AG09309 (cell line): ENCODE data around the gene GPC3.

Source experiments
- DNase-seq: peaks from one replicate; pipeline ENCODE4 v3.0.0-alpha.2; 2010; ENCODE audit warnings: low read depth
- H3K4me3 ChIP-seq: 2 replicates; pipeline ENCODE4 v1.5.1; 2011; ENCODE audit warnings: mild to moderate bottlenecking, low read depth, low read length, moderate library complexity; ENCODE audit not compliant: control insufficient read depth
- TF ChIP-seq, protein P1 (sequence below): IDR thresholded peaks from 2 replicates; pipeline ENCODE4 v1.5.1; 2011; ENCODE audit warnings: mild to moderate bottlenecking, low read depth, low read length, inconsistent platforms; ENCODE audit not compliant: insufficient read depth, control insufficient read depth; ENCODE audit errors: missing control alignments

The GPC3 gene

DNA sequence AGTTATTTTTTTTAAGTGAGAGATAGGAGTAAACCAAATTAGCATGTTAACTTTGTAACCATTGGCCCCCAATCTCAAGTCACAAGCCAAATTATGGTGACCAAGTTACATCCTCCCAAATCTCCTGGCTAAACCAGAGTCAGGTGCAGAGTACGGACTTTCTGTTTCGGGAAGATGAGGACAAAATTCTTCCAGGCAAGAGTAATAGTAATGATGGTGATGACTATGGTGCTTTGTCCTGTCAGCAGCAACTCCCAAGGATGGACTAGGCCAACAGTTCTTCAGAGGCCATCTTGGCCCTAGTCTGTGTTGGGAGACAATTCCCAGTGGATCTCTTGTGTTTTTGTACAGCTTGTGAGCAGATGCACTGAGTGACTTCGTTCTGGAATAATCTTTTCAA, 148.8 kb downstream of the GPC3 start:
- DNase-seq, result no peak
- TF ChIP-seq, protein P1, sequence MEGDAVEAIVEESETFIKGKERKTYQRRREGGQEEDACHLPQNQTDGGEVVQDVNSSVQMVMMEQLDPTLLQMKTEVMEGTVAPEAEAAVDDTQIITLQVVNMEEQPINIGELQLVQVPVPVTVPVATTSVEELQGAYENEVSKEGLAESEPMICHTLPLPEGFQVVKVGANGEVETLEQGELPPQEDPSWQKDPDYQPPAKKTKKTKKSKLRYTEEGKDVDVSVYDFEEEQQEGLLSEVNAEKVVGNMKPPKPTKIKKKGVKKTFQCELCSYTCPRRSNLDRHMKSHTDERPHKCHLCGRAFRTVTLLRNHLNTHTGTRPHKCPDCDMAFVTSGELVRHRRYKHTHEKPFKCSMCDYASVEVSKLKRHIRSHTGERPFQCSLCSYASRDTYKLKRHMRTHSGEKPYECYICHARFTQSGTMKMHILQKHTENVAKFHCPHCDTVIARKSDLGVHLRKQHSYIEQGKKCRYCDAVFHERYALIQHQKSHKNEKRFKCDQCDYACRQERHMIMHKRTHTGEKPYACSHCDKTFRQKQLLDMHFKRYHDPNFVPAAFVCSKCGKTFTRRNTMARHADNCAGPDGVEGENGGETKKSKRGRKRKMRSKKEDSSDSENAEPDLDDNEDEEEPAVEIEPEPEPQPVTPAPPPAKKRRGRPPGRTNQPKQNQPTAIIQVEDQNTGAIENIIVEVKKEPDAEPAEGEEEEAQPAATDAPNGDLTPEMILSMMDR, result no peak
- no peak overlapping the region for H3K4me3 ChIP-seq

DNA sequence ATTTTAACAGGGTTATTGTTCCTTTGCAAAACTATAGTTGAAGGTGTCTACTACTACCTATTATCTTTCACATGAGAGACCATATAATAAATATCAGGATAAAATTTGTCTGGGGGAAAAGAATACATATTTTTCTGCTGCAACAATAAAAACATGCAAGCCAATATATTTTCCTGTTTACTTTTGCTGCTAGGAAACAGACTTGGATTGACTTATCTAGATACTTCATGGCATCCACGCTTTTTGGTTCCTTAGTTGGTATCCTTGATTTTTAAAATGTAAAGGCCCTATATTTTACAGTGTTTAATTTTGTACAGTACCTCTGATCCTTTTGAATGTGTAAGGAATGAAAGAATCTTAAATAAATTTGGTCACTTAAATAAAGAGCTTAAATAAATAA, 150.6 kb downstream of the GPC3 start:
- TF ChIP-seq, protein P1, result no peak
- DNase-seq, result no peak
- H3K4me3 ChIP-seq, result no peak overlapping the region

DNA sequence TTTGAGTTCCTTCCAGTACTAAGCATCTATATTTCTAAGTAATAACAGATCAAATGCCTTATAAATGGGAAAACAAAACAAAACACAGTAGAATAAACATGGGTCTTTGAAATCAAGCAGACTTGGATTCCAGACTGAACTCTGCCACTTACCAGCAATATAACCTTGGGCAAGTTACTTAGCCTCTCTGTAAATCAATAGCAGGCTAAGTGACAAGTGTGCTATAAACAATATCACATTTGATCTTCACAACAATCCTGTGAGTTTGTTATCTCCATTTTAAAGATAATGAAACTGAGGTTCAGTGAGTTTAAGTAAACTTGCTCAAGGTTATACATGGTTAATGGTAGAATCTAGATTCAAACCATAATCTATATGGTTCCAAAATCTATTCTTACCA, 165.8 kb downstream of the GPC3 start:
- TF ChIP-seq, protein P1, result no peak
- DNase-seq, result no peak
- no peak overlapping the region for H3K4me3 ChIP-seq

DNA sequence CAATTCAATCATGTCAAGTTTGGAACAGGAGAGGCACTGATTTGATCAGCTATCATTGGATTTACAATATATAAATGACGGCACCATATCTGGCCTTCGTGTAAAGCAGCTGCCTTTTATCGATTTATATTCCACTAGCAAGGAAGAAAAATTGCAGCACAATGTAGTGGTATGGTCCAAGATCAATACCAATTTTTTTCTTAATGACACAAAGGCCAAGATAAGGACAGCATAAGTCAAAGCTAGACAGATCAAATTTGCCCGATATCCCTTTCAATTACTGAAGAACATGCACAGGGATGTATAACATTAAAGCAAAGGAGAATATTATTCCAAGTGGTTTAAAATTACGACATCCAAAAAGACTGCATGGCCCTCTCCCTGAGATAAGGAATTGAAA, 167.4 kb downstream of the GPC3 start:
- no peak for DNase-seq
- no peak overlapping the region for H3K4me3 ChIP-seq
- TF ChIP-seq, protein P1, result no peak

DNA sequence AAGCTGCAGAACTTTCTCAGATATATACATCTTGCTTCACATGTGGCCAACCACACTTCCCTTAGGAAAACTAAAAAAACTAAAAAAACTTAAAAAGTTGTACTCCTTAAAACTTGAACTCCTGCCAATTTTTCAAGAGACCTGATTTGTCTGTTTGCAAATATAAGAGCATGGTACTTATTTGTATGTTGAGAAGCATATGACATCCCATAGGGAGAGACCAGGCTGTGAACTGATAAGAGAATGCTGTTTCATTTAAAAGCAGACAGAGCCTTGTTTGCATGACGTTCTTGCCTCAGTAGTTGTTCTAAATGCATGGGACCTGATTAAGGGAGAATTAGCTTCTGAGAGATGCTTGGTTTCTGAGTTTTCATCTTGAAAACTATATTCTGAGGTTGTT, 169.9 kb downstream of the GPC3 start:
- no peak for DNase-seq
- no peak overlapping the region for H3K4me3 ChIP-seq
- TF ChIP-seq, protein P1, result no peak

DNA sequence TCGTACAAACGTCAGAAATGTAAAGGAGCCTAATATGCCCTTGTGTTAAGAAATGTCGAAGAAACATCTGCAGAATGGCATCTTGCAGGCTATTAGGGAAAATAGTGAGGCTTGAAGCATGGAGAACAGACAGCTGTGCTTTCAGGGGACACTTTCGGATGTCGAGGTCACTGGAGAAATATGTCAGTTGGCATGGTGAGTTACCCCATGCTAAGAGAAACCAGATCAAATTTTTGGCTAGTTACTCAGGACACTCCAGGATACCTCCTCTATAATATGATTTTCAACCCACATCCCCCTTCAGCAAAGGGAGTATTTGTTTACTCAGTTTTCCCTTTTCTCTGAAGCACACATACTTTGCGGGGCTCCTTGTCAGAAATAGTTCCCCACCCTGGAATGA, 171.4 kb downstream of the GPC3 start:
- TF ChIP-seq, protein P1, result no peak
- H3K4me3 ChIP-seq, result no peak overlapping the region
- DNase-seq, result no peak

DNA sequence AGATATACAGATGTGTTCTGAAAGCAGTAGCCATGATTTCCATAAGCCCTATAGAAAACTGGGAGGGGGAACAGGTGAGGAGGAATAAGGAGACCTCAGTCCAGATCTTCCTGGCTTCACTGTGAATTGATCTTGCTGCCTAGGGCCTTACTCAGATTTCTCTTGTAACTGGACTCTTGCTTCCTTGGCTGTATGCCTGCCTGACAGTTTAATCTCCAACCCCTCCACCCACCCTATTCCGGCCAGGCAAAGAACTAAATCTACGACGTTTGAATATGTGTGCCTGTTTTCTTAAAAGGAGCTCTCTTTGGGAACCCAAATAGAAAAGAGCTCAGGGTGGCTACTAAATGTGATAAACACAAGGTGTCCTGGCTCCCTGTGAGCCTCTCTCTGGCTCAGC, 173.0 kb downstream of the GPC3 start:
- TF ChIP-seq, protein P1, result no peak
- no peak for DNase-seq
- H3K4me3 ChIP-seq, result no peak overlapping the region
